Kidney (tissue), 14 donors: ENCODE results near the gene NRXN3. TPM values are rescaled to one million over a fixed set of nuclear protein-coding genes. Genes with fewer than 3 reads are reported as not detected.

Source experiments
- DNase-seq, 5 donors: peaks; one replicate each; pipeline ENCODE4 v3.0.0-alpha.2; 2013 to 2020
- FAIRE-seq: peaks from 2 replicates; lab custom pipeline; 2012; peaks lifted over from hg19 to GRCh38; lab: Jason Lieb, UNC
- H3K27ac ChIP-seq, 2 donors: one replicate each; pipeline ENCODE4 v1.7.0; 2013; ENCODE audit warnings: low read depth in 2 of 2, low read length in 2 of 2, inconsistent platforms in 1 of 2
- H3K27me3 ChIP-seq: one replicate; pipeline ENCODE4 v1.7.1; 2013; ENCODE audit warnings: low read length, inconsistent platforms; ENCODE audit not compliant: control insufficient read depth, insufficient read depth
- H3K36me3 ChIP-seq, 3 donors: one replicate each; pipeline versions ENCODE4 v1.7.0 to v1.7.1; 2013; ENCODE audit warnings: low read length in 3 of 3, control low read depth in 1 of 3, inconsistent platforms in 1 of 3; ENCODE audit not compliant: insufficient read depth in 3 of 3, control insufficient read depth in 2 of 3
- H3K4me1 ChIP-seq, 3 donors: one replicate each; pipeline versions ENCODE4 v1.7.0 to v1.7.1; 2013; ENCODE audit warnings: low read length in 3 of 3, inconsistent platforms in 1 of 3, low read depth in 1 of 3; ENCODE audit not compliant: control insufficient read depth in 2 of 3, insufficient read depth in 2 of 3
- H3K4me3 ChIP-seq, 3 donors: one replicate each; pipeline versions ENCODE4 v1.7.0 to v1.8.1; 2013; ENCODE audit warnings: low read length in 3 of 3, control low read depth in 1 of 3, inconsistent platforms in 1 of 3
- H3K9ac ChIP-seq, 3 donors: one replicate each; pipeline versions ENCODE4 v1.7.0 to v1.7.1; 2013; ENCODE audit warnings: low read length in 3 of 3, control low read depth in 1 of 3, inconsistent platforms in 1 of 3
- H3K9me3 ChIP-seq, 3 donors: one replicate each; pipeline versions ENCODE4 v1.7.0 to v1.7.1; 2013; ENCODE audit warnings: low read length in 3 of 3, control low read depth in 1 of 3, inconsistent platforms in 1 of 3; ENCODE audit not compliant: control insufficient read depth in 2 of 3, insufficient read depth in 1 of 3
- intact Hi-C: fragments of 100-400 bp; cut with DNase I; formaldehyde crosslinking; loops from one replicate; pipeline ENCODE4 v1.11.1; 2022
- polyA plus RNA-seq: library from polyadenylated mRNA; stranded (reverse); fragments of 350-450 nt; fragmentation: Illumina TruSeq; extraction: RNeasy Lipid Tissue Mini Kit (QIAGEN cat#74804); gene quantifications from one replicate; pipeline ENCODE4 v1.2.3, GENCODE V29; 2014; ENCODE audit warnings: low read depth, low replicate concordance; ENCODE audit not compliant: insufficient read depth
- total RNA-seq: library from RNA; stranded (reverse); fragmentation: NEBNext Ultra II Directional; extraction: Animal tissue kit (Norgen Biotek cat#: 25700); gene quantifications from one replicate; pipeline ENCODE4 v1.2.1, GENCODE V29; 2021
- TF ChIP-seq, protein P1 (sequence below): IDR thresholded peaks from 3 replicates; pipeline ENCODE4 v1.5.1; 2012; ENCODE audit warnings: mild to moderate bottlenecking, moderate library complexity, borderline replicate concordance; ENCODE audit not compliant: insufficient read depth; ENCODE audit errors: extremely low read depth
- donor health status: control.
- donor health status: control.
- donor health status: control.
- donor health status: control.
- donor health status: control.
- donor health status: DM: yes; HTN: yes; CAD: no.
- donor health status: Normal renal cell carcinoma (clear cell type).

NRXN3 gene
- total and polyA plus RNA-seq, 2 donors from 2014 or later: 1.5 to 2.4 TPM

DNA sequence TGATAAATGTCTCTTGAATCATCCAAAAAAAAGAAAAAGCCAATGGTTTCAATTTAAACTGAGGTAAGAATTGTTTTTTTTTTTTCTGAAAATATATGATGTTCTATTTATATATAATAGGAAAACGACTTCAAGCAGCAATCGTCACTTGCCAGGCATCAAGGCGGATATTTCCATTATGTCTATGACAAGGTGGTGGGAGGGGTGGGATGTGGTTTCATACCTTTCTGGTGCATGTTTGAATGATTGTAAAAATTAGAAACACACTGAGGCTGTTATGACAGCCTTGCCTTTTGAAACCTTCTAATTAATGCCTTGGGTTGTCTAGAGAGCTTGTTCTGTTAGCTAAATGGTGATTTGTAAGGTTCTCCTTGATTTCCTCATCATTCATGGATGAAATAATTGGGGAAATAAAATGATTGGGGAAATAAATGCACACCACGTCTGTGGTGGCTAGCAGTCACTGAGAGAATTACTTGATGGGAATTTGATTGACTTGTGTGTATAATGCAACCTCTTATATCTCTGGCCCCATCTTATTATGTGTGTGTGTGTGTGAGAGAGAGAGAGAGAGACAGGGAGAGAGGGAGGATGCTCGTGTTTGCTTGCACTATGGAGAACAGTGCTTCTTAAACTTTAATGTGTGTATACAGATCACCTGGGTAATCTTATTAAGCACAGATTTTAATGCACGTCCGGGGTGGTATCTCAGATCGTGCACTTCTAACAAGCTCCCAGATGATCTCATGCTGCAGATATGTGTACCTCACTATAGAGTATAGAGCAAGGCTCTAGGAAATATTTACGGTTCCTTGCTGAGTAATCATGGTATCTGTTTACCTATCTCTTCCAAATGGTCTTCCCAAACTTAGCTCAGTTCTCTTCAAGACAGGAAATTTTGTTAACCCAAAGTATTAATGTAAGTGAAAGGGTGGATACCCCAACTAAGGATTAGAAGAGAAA is 1538.5 kb downstream of the NRXN3 start:
- no peaks in the 10 kb centered on the region for H3K27me3 ChIP-seq
- intact Hi-C loops: no loop called here
- DNase-seq: no peak
- TF ChIP-seq, protein P1, sequence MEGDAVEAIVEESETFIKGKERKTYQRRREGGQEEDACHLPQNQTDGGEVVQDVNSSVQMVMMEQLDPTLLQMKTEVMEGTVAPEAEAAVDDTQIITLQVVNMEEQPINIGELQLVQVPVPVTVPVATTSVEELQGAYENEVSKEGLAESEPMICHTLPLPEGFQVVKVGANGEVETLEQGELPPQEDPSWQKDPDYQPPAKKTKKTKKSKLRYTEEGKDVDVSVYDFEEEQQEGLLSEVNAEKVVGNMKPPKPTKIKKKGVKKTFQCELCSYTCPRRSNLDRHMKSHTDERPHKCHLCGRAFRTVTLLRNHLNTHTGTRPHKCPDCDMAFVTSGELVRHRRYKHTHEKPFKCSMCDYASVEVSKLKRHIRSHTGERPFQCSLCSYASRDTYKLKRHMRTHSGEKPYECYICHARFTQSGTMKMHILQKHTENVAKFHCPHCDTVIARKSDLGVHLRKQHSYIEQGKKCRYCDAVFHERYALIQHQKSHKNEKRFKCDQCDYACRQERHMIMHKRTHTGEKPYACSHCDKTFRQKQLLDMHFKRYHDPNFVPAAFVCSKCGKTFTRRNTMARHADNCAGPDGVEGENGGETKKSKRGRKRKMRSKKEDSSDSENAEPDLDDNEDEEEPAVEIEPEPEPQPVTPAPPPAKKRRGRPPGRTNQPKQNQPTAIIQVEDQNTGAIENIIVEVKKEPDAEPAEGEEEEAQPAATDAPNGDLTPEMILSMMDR: no peak
- no peaks in the 10 kb centered on the region for H3K9me3 ChIP-seq
- H3K9ac ChIP-seq: no peak overlapping the region
- no peaks in the 10 kb centered on the region for H3K36me3 ChIP-seq
- no peaks in the 10 kb centered on the region for H3K4me1 ChIP-seq
- no peak overlapping the region for H3K27ac ChIP-seq
- no peak for FAIRE-seq
- H3K4me3 ChIP-seq: no peak overlapping the region

DNA sequence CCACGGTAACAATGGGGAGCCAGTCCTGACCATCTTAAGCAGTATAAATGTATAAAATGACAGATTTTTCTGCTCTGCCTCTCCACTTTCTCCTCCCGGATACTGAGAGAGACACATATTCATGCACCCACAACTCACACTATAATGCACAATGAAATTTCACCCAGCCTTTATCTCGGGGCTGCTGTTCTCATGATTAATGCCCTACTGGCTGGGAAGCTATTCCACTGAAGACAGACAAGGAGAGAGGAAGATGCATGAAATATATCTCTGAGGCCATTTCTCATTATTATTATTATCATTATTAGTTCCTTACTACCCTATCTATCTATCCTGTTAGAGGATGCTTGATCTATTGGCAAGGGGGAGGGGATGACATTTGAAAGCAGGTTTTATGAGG is 1539.4 kb downstream of the NRXN3 start:
- Histone ChIP-seq H3K36me3 (no peaks in the 10 kb centered on the region), H3K9me3 (no peaks in the 10 kb centered on the region), H3K9ac (no peak overlapping the region), H3K4me1 (no peaks in the 10 kb centered on the region), H3K27me3 (no peaks in the 10 kb centered on the region), H3K27ac (no peak overlapping the region), H3K4me3 (no peak overlapping the region)
- no peak for FAIRE-seq
- TF ChIP-seq, protein P1: no peak
- no peak for DNase-seq
- intact Hi-C loops: no loop called here

DNA sequence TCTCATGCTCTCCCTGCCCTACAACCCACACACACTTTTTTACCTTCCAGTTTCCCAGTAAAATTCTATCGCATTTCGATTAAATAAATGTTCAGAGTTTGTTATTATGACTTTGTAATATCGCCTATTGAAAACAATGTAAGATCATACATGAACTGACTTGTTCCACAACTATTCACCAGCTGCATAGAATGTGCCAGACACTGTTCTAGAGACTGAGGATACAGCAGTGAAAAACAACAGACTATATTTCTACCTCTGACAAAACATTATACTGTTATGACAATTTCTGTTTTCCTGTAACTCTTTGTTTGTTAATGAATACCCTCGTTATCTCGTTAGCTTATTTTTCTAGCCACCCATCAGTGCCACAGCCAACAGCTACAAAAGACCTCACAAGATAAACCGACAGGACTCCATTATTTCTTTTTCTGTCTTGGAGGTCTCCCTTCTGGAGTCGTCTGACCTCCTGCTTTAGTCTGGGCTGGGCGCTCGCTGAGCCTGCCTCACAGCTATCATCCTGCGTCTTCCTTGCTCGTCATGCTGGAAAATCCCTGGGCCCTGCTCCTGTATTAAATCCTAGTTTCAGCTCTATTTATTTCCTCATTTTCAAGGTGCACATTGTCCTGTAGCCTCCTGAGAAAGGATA is 1542.3 kb downstream of the NRXN3 start:
- no peaks in the 10 kb centered on the region for H3K4me1 ChIP-seq
- intact Hi-C loops: no loop called here
- H3K36me3 ChIP-seq: no peaks in the 10 kb centered on the region
- H3K9ac ChIP-seq: no peak overlapping the region
- H3K27ac ChIP-seq: no peak overlapping the region
- TF ChIP-seq, protein P1: no peak
- H3K4me3 ChIP-seq: no peak overlapping the region
- H3K9me3 ChIP-seq: no peaks in the 10 kb centered on the region
- DNase-seq (no peak), FAIRE-seq (no peak)
- no peaks in the 10 kb centered on the region for H3K27me3 ChIP-seq
